Midbrain (tissue), 1 donor: ENCODE data around the gene IGF2BP2.
A peak's percentile ranks its signal among the peaks of the same experiment; 100 is the strongest.
"Not testable (repeated sequence)": the region's sequence is repeated elsewhere in the genome, so short reads cannot be mapped to it uniquely, and the experiment has no call there.

ENCODE experiments used
- DNase-seq: peaks from one replicate; lab custom pipeline; 2025; lab: John Stamatoyannopoulos, UW

The IGF2BP2 gene

DNA sequence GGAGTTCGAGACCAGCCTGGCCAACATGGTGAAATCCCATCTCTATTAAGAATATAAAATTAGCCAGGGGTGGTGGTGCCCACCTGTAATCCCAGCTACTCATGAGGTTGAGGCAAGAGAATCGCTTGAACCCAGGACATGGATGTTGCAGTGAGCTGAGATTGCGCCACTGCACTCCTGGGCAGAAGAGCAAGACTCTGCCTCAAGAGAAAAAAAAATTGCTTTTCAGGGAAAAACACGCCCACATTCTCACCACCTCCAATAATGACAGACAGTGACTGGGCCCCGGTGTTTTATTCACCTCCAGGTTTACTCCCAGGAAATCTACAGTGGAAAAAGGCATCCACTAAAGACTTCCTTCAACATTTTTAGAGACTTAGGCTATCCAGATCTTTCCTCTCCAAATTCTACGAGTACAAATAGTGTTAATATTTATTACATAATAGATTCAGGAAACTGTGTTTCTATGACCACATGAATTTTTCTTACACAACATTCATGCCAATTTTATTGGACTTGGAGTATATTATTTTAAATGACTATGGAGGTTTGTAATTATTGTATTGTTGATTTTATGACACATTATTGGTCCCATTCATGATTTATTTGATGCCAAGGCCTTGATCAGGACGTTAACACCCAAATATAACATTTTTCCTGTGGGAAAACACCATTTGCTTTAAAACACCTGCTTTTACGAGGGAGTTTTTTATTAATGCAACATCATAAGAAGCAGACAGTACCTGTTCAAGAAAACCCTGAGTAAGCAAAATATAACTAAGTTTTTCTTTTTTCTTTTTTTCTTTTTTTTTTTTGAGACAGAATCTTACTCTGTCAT, 26.6 kb downstream of the IGF2BP2 start:
- DNase-seq: no peak

DNA sequence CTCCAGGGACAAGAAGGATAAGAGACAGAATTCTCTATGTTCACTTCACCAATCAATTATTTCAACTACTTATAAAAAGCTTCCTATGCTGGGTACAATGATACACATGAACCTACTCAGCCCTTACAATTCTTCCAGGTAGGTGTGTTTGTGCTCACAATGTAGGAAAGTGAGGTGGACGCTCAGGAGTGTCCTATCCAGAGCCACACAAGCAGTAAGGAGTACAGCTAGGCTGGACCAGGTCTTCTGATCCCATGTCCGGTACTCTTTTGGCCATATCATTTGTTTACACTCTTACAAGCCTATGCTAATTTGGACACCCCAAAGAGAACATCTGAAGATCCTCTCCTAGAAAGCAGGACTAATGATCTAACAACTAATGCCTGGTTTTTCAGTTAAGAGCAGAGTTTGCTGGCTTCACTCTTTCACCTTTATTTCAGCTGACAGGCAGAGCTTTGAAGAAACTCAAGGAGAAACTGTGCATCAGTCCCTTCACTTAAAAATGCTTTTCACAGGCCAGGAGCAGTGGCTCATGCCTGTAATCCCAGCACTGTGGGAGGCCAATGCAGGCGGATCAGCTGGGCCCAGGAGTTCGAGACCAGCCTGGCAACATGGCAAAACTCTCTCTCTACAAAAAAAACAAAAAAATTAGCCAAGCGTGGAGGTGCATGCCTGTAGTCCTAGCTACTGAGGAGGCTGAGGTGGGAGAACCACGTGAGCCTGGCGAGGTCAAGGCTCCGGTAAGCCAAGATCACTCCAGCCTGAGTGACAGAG, 27.5 kb downstream of the IGF2BP2 start:
- no peak for DNase-seq

DNA sequence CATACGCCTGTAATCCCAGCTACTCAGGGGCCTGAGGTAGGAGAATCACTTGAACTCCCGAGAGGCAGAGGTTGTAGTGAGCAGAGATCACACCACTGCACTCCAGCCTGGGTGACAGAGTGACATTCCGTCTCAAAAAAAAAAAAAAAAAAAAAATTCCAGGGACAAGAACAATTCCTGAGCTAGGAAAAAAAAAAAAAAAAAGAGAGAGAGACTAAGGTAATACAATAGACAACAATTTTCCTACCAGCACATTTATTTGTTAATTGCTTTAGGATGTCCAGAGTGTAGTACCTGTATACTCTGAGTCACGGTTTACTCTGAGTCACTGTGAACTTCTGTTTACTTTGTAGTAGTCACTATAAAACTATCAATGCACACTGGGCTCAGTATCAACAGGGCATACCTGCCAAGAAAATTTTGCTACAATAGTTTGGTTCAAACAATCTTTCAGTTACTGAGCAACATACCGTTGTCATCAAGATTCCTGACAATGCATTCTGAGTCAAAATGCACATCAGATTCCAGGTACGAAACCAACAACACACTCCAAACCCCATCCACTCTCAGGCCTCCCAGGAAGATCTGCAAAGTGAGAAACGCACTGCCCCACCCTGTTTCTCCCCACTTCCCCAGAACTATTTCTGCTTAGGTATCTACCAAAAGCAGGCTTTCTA, 28.3 kb downstream of the IGF2BP2 start:
- DNase-seq: no peak

DNA sequence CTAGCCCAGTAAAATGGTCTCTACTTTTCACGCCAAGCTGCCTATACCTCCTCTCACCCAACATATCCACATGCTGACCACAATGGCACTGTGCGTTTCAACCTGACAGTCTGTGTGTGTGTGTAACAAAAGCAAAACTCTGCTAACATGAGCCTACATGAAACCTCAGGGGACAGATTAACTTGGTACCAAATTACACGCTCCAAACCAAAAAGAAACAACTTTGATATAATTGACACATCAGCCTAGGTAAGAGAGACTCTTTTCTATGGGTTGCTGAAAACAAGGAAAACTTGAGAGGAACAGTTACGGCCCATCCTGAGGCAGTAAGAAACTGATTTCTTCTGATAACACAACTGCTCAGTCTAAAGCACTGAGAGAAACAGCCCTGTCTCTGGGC, 31.5 kb downstream of the IGF2BP2 start:
- no peak for DNase-seq

DNA sequence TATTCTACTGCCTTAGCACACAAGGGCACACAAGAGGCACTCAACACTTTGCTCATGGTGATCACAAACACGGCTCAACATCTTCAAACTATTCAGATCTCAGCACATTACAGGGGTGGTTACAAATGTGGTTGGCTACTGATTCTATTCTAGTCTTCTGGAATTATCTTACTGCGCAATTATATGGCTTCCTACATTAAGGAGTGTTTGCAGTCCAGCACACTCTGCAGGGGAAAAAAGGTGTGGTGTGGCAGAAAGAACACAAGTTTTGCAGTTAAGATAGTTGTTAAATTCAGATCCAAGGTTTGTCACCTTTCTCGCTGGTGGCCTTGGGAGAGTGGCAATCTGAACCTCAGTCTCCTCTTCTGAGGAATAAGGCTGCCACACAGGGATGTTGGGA, 31.9 kb downstream of the IGF2BP2 start:
- DNase-seq: no peak

DNA sequence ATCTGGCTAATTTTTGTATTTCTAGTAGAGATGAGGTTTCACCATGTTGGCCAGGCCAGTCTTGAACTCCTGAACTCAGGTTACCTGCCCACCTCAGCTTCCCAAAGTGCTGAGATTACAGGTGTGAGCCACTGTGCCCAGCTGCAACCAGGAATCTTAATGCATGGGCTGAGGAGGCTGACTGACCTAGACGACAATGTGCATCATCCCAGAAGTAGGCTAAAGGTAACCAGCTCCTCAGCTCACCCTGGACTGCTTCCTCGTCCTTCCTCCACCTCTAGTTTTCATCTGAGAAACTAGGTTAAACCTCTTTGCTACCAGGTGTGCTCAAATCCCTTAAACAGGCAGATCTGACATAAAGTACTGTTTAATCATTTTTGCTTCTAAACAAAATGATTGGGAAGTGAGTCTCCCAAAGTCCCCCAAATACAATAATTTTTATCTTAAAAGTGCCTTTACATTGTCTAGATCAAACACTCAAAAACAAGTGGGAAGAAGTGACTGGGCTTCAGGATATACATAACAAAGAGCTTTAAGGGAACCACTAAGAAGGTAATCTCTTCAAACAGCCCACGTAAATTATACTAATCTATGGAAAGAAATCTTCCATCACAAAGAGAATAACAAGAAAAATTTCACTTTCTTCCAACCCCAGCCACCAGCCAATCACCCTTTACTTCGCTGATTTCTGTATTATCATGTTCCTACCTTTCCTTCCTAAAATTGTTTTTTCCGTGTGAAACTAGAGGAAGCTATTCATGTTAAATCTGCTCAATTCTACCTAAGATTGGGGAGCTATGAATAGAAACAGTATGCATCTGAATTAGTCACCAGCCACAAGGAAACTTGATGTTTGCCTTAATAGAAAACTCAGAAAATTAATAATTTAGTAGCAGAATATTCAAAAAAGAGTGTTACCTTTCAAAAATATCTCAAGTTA, 34.7 kb downstream of the IGF2BP2 start:
- no peak for DNase-seq

DNA sequence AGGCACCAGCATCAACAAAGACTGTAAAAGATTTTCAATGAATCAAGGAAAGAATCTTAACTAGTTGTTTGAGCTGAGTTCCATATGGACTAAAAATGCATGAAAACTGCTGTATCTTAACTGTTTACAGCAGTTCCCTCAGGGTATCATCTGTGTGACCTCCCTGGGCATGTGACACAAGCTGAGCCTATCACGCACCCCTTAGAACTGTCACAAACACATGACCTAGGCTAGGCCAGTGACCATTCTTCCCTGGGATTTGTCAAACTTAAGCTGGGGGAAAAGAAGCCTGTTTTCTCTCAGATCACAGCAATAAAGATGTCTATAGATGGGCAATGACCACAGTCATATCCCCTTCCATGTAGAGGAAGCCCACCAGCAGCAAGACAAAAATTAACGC, 35.7 kb downstream of the IGF2BP2 start:
- DNase-seq: no peak

DNA sequence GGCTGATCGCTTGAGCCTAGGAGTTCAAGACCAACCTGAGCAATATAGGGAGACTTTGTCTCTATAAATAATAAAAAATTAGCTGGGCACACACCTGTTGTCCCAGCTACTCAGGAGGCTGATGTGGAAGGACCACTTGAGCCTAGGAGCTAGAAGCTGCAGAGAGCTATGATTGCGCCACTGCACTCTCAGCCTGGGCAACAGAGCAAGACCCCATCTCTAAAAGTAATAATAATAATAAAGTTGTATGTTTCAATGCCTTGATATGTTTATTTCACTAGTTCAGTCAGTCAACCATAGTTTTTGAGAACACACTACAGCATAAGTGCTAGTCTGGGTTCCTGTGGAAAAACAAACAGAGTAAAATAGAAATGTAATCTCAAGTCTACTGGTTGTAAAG, 36.5 kb downstream of the IGF2BP2 start:
- DNase-seq: no peak

DNA sequence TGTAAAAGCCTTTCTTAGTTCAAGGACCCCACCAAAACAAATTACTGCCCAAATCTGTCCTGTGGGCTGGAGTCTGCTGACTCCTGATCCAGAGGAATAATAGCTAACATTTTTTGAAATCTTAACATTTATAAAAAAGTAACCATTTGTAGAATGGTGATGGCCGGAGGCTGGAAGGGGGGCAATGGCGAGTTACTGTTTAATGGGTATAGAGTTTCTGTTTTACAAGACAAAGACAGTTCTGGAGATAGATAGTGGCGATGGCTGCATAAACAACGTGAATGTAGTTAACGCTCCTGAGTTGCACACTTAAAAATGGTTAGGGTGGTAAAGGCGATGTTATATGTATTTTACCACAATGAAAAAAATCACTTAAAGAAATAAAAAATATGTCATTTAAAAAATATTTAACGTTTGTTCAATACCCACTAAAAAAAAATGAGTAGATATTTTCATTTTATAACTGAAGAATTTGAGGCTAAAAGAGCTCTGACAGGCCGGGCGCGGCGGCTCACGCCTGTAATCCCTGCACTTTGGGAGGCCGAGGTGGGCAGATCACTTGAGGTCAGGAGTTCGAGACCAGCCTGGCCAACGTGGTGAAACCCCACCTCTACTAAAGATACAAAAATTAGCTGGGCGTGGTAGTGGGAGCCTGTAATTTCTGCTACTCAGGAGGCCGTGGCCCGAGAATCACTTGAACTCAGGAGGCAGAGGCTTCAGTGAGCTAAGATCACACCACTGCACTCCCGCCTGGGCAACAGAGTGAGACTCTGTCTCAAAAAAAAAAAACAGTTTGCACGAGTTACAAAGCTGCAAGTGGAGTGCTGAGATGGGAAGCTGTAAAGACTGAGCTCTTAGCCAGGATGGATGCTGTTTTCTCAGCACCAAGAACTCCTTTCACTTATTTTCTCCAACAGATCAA, 37.6 kb downstream of the IGF2BP2 start:
- no peak for DNase-seq

DNA sequence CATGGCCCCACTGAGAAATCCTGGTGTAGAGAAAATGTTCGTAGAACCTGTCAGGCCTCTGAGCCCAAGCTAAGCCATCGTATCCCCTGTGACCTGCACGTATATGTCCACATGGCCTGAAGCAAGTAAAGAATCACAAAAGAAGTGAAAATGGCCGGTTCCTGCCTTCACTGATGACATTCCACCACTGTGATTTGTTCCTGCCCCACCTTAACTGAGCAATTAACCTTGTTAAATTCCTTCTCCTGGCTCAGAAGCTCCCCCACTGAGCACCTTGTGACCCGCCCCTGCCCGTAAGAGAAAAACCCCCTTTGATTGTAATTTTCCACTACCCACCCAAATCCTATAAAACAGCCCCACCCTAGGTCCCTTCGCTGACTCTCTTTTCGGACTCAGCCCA, 38.6 kb downstream of the IGF2BP2 start:
- not testable (repeated sequence) for DNase-seq

DNA sequence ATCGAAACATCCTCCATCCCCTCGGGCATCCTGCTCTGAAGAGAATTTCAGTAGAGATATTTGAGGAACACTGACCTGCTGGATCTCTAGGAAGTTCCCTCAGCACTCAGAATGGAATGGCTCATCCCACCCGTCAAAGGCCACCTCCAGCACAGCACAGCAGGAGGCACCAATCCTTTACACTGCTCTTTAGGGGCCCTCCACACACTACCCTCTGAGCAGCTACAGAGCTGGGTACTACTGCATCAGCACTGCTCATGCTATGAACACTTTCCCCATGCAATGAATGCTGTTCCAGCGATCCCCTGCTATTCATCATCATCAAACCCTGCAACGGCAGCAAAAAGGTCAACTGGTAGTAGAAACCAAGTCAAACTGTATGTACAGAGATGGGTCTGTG, 40.5 kb downstream of the IGF2BP2 start:
- DNase-seq: no peak

DNA sequence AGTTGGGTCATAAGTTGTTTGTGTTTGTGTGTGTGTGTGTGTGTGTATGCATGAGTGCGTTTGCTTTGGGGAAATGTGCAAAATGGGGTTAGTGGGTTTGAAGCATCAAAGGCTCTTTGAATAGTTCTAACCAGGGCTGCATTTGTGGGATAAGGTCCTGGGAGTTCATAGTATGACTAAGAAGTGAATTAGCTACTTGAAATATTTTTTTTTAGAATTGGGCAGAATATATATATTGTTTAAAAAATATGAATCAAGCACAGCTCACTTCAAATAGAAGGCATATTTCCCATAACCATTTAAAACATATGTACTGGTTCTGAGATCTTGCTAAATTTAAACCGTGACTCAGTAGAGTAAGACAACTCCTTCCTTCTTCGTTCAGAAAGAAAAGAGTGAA, 43.1 kb downstream of the IGF2BP2 start:
- DNase-seq: no peak

DNA sequence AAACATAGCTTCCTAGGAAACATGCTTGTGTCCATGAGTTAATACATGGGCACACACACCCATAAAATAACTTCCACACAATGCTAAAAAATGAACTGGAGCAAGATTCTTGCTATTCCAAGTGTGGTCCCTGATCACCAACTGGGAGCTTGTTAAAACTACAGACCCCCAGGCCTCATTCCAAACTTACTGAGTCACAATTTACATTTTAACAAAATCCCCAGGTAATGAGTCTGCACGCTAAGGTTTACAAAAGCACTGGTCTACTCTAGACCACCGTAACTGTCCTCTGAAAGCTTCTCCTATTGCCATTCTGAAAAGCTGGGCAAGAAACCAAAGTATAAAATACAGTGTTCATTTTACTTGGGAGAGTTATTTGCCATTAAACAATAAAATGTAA, 45.4 kb downstream of the IGF2BP2 start:
- DNase-seq: no peak

DNA sequence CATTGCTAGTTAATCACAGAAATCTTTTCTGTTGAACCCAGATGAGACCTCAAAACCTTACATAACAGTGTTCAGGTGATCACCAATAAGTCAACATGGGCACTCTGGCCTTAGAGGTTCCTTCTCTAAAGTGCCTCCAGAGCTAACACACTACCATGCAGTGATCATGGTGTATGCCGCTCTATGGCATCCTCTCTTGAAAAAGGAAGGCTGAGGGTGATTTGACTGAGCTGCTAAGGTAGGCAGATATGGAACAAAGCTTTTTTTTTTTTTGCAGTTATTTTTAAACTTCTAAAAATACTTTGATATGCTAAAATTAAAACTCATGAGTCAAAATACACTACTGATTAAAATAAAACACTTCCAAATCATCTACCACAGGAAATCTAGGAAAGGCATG, 46.0 kb downstream of the IGF2BP2 start:
- no peak for DNase-seq

DNA sequence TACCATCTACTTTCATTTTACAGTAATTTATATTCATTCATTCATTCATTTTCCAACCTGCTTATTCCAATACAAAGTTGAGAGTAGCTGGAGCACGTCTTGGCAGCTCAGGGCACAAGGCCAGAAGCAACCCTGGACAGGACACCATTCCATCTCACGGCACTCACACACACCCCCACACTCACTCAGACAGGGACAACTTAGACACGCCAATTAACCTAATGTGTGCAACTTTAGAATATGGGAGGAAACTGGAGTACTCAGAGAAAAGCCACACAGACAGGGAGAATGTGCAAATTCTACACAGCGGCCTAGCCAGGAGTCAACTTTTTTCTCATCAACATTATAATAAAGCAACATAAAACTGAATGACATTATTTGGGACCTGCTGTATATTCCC, 46.7 kb downstream of the IGF2BP2 start:
- DNase-seq: no peak

DNA sequence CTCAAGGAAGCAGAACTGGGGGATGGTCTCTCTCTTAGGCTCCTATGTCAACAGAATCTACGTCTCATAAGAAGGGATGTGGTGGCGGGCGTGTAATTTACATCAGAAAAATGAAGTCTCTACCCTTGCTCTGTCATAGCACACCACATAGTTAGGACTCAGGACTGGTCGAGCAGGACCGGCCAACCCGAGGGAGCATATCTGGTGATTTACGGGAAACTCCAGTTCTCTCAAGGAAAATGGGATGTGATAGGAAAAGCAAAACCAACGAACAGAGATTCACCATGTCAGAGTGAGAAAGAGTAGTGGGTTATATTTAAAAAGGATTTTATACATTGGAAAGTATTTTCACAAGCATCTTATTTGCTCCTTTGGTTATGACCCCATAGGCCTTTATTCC, 54.7 kb downstream of the IGF2BP2 start:
- DNase-seq: no peak

DNA sequence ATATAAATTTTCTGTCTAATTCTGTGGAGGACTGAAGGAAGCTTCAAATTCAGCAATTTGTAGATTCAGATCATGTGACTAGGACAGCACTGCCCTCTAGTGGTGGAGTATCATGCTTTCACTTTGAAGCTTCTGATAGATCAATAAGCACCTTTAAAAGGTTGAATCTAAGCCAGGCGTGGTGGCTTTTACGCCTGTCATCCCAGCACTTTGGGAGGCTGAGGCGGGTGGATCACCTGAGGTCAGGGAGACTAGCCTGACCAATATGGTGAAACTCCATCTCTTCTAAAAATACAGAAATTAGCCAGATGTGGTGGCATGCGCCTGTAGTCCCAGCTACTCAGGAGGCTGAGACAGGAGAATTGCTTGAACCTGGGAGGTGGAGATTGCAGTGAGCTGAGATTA, 56.3 kb downstream of the IGF2BP2 start:
- peak; percentile 6 for DNase-seq

DNA sequence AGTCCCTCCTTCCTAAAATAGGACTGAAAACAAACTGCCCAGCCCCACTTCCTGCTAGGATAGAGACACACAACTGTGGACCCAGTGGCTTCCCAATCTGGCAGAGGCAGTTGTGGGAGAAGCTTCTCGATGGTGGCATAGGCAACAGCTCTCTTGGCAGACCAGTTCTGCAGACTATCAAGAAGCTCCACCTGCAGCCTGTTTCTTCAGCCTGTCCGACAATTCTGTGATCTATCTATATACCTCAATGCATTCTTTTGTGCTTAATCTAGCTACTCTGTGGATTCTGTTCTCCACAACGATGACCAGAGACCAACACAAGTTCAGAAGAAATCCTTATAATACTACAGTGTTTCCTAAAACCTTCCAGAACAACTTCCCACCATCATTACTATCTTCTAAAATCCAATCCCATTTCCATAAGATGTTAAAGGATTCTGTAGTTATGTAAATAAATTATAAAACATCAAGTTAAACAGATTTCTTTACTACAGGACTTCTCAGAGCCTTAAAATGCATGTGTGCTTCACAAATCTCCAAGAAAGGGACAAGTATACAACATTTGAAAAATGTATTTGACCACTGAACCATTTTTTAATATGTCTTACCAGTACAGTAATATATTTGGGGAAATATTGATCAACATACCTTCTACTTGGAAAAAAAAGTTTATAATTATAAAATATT, 57.7 kb downstream of the IGF2BP2 start:
- DNase-seq: no peak

DNA sequence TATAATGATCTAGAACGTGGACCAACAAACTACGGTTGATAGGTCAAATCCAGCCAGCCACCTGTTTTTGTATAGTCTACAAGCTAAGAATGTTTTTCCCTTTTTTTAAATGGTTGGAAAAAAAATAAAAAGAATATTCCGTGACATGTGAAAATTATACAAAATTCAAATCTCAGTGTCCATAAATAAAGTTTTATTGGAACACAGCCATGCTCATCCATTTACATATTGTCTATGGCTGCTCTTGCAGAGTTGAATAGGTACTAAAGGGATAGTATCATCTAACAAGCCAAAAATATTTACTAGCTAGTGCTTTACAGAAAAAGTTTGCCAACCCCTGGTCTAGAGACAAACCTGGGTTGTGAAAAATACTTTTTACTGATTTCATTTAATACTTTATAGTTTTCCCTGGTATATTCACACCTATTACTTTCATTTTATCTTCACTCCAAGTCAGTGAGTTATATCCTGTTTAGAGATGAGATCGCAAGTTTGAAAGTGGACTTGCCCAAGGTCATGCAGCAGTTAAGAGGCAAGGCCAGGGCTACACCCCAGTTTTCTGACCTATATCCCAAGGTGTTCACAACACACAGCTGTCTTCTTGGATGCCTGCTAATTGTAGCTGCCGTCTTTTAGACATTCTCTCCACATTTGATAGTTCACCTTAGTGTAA, 58.4 kb downstream of the IGF2BP2 start:
- DNase-seq: no peak

DNA sequence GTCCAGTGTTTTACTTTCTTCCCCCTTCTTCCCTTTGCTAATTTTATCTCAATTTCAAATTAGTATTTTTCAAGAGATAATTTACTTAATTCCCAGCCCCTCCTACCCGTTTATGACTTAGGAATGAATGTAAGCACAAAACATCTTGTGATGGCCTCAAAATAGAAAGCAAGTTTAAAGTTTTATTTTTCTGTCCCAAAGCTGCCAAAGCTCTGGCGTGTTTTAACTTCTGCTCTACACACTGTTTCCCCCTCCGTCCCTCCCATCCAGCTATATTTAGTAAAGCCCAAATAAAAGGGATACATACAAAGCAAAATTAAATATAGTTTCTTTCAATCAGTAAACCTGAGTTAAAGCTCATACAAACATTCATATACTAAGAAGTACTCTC, 59.9 kb downstream of the IGF2BP2 start:
- DNase-seq: no peak
